HepG2 (cell line): ENCODE results near the gene LTV1. TPM values are rescaled to one million over a fixed set of nuclear protein-coding genes. Genes with fewer than 3 reads are reported as not detected.

Experiments used
- BORCS8-MEF2B ChIP-seq: sonication (generic); formaldehyde crosslinking; IDR thresholded peaks from 2 replicates; pipeline ENCODE4 v1.8.0; 2022; ENCODE audit warnings: mild to moderate bottlenecking, missing genetic modification reagents
- FOXK2 ChIP-seq: fragments of 450-650 bp; IDR thresholded peaks from 2 replicates; pipeline ENCODE4 v1.6.1; 2016
- HOXA9 ChIP-seq: sonication (generic); formaldehyde crosslinking; IDR thresholded peaks from 2 replicates; pipeline ENCODE4 v1.8.1; 2022; ENCODE audit warnings: missing genetic modification reagents, mild to moderate bottlenecking, moderate library complexity, borderline replicate concordance
- KDM5B ChIP-seq: sonication (generic); formaldehyde crosslinking; IDR thresholded peaks from 2 replicates; pipeline ENCODE4 v1.4.0; 2020; ENCODE audit warnings: missing genetic modification reagents, mild to moderate bottlenecking, borderline replicate concordance
- MBD4 ChIP-seq: IDR thresholded peaks from 2 replicates; pipeline ENCODE4 v1.6.1; 2012; ENCODE audit warnings: low read length, inconsistent platforms, borderline replicate concordance
- NBN ChIP-seq: fragments of 450-650 bp; conservative IDR thresholded peaks from 2 replicates; pipeline ENCODE4 v1.6.1; 2017
- NCOA1 ChIP-seq: sonication (generic); formaldehyde crosslinking; IDR thresholded peaks from 2 replicates; pipeline ENCODE4 v1.9.0; 2021; ENCODE audit warnings: missing genetic modification reagents
- PAX8 ChIP-seq: sonication (generic); formaldehyde crosslinking; IDR thresholded peaks from 2 replicates; pipeline ENCODE4 v1.8.0; 2022; ENCODE audit warnings: mild to moderate bottlenecking, missing genetic modification reagents, borderline replicate concordance
- SMAD9 ChIP-seq: sonication (generic); formaldehyde crosslinking; IDR thresholded peaks from 2 replicates; pipeline ENCODE4 v1.5.1; 2020; ENCODE audit warnings: mild to moderate bottlenecking, missing genetic modification reagents
- SOX5 ChIP-seq: IDR thresholded peaks from 2 replicates; pipeline ENCODE4 v1.6.1; 2016; ENCODE audit warnings: borderline replicate concordance
- STAG1 ChIP-seq: sonication (generic); formaldehyde crosslinking; IDR thresholded peaks from 2 replicates; pipeline ENCODE4 v1.4.0; 2020; ENCODE audit warnings: missing genetic modification reagents
- THRA ChIP-seq: sonication (generic); formaldehyde crosslinking; IDR thresholded peaks from 2 replicates; pipeline ENCODE4 v1.4.0; 2020; ENCODE audit warnings: missing genetic modification reagents, borderline replicate concordance
- ZBTB39 ChIP-seq: sonication (generic); formaldehyde crosslinking; IDR thresholded peaks from 2 replicates; pipeline ENCODE4 v1.5.0; 2020; ENCODE audit warnings: missing genetic modification reagents
- ZNF570 ChIP-seq: sonication (generic); formaldehyde crosslinking; IDR thresholded peaks from 2 replicates; pipeline ENCODE4 v1.4.0; 2020; ENCODE audit warnings: mild to moderate bottlenecking, missing genetic modification reagents, borderline replicate concordance
- ZNF598 ChIP-seq: sonication (generic); formaldehyde crosslinking; IDR thresholded peaks from 2 replicates; pipeline ENCODE4 v1.5.1; 2020; ENCODE audit warnings: mild to moderate bottlenecking, missing genetic modification reagents, borderline replicate concordance
- ZNF616 ChIP-seq: sonication (generic); formaldehyde crosslinking; IDR thresholded peaks from 2 replicates; pipeline ENCODE4 v1.5.0; 2020; ENCODE audit warnings: low read depth, mild to moderate bottlenecking, missing genetic modification reagents
- ZNF747 ChIP-seq: sonication (generic); formaldehyde crosslinking; IDR thresholded peaks from 2 replicates; pipeline ENCODE4 v1.8.1; 2023; ENCODE audit warnings: missing genetic modification reagents, mild to moderate bottlenecking, borderline replicate concordance
- ZNF781 ChIP-seq: sonication (generic); formaldehyde crosslinking; IDR thresholded peaks from 2 replicates; pipeline ENCODE4 v1.5.1; 2020; ENCODE audit warnings: borderline replicate concordance, mild to moderate bottlenecking, missing genetic modification reagents; ENCODE audit errors: not compliant biosample characterization
- ZNF841 ChIP-seq: sonication (generic); formaldehyde crosslinking; IDR thresholded peaks from 2 replicates; pipeline ENCODE4 v1.8.1; 2023; ENCODE audit warnings: missing genetic modification reagents, borderline replicate concordance
- ZSCAN25 ChIP-seq: sonication (generic); formaldehyde crosslinking; IDR thresholded peaks from 2 replicates; pipeline ENCODE4 v1.8.0; 2022; ENCODE audit warnings: mild to moderate bottlenecking, missing genetic modification reagents
- ZSCAN31 ChIP-seq: sonication (generic); formaldehyde crosslinking; IDR thresholded peaks from 2 replicates; pipeline ENCODE4 v1.5.0; 2020; ENCODE audit warnings: low read depth, mild to moderate bottlenecking, missing genetic modification reagents
- polyA plus RNA-seq, 8 experiments: library from polyadenylated mRNA; depleted of rRNA in 3 of 8; stranded (reverse) in 7 of 8; unstranded in 1 of 8; fragments of >200 nt; fragmentation: Illumina TruSeq in 4 of 8; extraction: Trizol in 4 of 8; gene quantifications; 2 replicates each; pipeline versions ENCODE4 v1.2.1 to v1.2.3, GENCODE V29; 2011 to 2016; ENCODE audit warnings: low read depth in 4 of 8, missing spikeins in 1 of 8, mixed read lengths in 1 of 8; ENCODE audit not compliant: insufficient read depth in 1 of 8
- total RNA-seq, 5 experiments: library from RNA; depleted of rRNA; stranded (reverse); fragments of >200 nt; fragmentation: Illumina TruSeq; extraction: Trizol; gene quantifications; 2 replicates each; pipeline ENCODE4 v1.2.3, GENCODE V29; 2016; ENCODE audit warnings: low read depth in 1 of 5
- TF ChIP-seq, protein P1 (sequence below): sonication (generic); formaldehyde crosslinking; IDR thresholded peaks from 2 replicates; pipeline ENCODE4 v1.4.0; 2020; ENCODE audit warnings: missing genetic modification reagents
- TF ChIP-seq, protein P2 (sequence below): sonication (generic); formaldehyde crosslinking; IDR thresholded peaks from 2 replicates; pipeline ENCODE4 v1.8.1; 2023; ENCODE audit warnings: missing genetic modification reagents, inconsistent platforms, borderline replicate concordance

Gene LTV1
- total and polyA plus RNA-seq, 2 of the 13 experiments (the other 11 are each of a cell fraction or from before 2014, with no cell fraction given), result 21.1 to 85.8 TPM

DNA sequence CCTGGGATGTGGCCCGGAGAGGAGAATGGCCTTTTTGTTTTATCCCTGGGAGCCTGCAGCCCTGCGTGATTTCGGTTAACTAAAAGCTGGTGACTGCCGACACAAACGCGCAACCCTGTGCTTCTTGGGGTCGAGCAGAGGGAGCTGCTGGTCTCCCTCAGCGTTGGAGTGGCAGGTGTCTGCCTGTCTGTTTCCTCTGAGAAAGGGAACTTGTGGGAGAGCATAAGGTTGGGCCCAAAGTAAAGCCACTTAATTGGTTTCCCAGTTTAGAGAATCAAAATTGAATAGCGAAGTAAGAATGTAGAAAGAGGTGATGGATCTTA lies 500 bp downstream of the LTV1 start (continued):
- TF ChIP-seq, protein P1, sequence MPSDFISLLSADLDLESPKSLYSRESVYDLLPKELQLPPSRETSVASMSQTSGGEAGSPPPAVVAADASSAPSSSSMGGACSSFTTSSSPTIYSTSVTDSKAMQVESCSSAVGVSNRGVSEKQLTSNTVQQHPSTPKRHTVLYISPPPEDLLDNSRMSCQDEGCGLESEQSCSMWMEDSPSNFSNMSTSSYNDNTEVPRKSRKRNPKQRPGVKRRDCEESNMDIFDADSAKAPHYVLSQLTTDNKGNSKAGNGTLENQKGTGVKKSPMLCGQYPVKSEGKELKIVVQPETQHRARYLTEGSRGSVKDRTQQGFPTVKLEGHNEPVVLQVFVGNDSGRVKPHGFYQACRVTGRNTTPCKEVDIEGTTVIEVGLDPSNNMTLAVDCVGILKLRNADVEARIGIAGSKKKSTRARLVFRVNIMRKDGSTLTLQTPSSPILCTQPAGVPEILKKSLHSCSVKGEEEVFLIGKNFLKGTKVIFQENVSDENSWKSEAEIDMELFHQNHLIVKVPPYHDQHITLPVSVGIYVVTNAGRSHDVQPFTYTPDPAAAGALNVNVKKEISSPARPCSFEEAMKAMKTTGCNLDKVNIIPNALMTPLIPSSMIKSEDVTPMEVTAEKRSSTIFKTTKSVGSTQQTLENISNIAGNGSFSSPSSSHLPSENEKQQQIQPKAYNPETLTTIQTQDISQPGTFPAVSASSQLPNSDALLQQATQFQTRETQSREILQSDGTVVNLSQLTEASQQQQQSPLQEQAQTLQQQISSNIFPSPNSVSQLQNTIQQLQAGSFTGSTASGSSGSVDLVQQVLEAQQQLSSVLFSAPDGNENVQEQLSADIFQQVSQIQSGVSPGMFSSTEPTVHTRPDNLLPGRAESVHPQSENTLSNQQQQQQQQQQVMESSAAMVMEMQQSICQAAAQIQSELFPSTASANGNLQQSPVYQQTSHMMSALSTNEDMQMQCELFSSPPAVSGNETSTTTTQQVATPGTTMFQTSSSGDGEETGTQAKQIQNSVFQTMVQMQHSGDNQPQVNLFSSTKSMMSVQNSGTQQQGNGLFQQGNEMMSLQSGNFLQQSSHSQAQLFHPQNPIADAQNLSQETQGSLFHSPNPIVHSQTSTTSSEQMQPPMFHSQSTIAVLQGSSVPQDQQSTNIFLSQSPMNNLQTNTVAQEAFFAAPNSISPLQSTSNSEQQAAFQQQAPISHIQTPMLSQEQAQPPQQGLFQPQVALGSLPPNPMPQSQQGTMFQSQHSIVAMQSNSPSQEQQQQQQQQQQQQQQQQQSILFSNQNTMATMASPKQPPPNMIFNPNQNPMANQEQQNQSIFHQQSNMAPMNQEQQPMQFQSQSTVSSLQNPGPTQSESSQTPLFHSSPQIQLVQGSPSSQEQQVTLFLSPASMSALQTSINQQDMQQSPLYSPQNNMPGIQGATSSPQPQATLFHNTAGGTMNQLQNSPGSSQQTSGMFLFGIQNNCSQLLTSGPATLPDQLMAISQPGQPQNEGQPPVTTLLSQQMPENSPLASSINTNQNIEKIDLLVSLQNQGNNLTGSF (CRISPR knock-in tag), result no peak
- no peak for TF ChIP-seq SOX5 (CRISPR knock-in tag)
- TF ChIP-seq ZNF598 (CRISPR knock-in tag), result peak; percentile 35; the same call in 1 of the 2 replicates
- TF ChIP-seq ZNF781 (CRISPR knock-in tag), result no peak
- no peak for TF ChIP-seq ZNF747 (CRISPR knock-in tag)
- TF ChIP-seq SMAD9 (CRISPR knock-in tag), result no peak
- TF ChIP-seq NBN, result no peak
- no peak for TF ChIP-seq ZNF616 (CRISPR knock-in tag)
- no peak for TF ChIP-seq ZNF841 (CRISPR knock-in tag)
- peak; percentile 6; the same call in 1 of the 2 replicates for TF ChIP-seq HOXA9 (CRISPR knock-in tag)
- no peak for TF ChIP-seq ZBTB39 (CRISPR knock-in tag)
- TF ChIP-seq, protein P2, sequence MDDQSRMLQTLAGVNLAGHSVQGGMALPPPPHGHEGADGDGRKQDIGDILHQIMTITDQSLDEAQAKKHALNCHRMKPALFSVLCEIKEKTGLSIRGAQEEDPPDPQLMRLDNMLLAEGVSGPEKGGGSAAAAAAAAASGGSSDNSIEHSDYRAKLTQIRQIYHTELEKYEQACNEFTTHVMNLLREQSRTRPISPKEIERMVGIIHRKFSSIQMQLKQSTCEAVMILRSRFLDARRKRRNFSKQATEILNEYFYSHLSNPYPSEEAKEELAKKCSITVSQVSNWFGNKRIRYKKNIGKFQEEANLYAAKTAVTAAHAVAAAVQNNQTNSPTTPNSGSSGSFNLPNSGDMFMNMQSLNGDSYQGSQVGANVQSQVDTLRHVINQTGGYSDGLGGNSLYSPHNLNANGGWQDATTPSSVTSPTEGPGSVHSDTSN, result no peak
- TF ChIP-seq PAX8 (CRISPR knock-in tag), result no peak
- TF ChIP-seq STAG1 (CRISPR knock-in tag), result no peak
- no peak for TF ChIP-seq THRA (CRISPR knock-in tag)
- TF ChIP-seq BORCS8-MEF2B, result no peak
- no peak for TF ChIP-seq KDM5B
- no peak for TF ChIP-seq ZNF570
- no peak for TF ChIP-seq ZSCAN31
- no peak for TF ChIP-seq ZSCAN25 (CRISPR knock-in tag)
- no peak for TF ChIP-seq MBD4
- no peak for TF ChIP-seq FOXK2
- no peak for TF ChIP-seq NCOA1 (CRISPR knock-in tag)
